ENCODE data around the gene CTIF. TPM values are rescaled to one million over a fixed set of nuclear protein-coding genes. Genes with fewer than 3 reads are reported as not detected.

The CTIF gene
- total RNA-seq, 4 donors from 2014 or later = 72.2 to 137 (median 86.5) TPM

GRCh38 chr18:48569915-48570264 is 31.1 kb downstream of the CTIF start:
- Histone ChIP-seq H3K27me3 (no peaks in the 10 kb centered on the region), H3K9me3 (no peaks in the 10 kb centered on the region), H3K36me3 (no peaks in the 10 kb centered on the region), H3K4me1 (peaks cover 0 to 26% (median 0%) of the 10 kb centered on the region in 4 donors), H3K27ac (no peak overlapping the region), H3K4me3 (no peak overlapping the region)
- no peak for DNase-seq (ENCODE audit: low spot score in 2 of 2)
- whole genome bisulfite sequencing, 2 donors = 70 to 80% methylated on average over 4 of the region's 4 CpGs
- TF ChIP-seq POLR2A (IDR thresholded peaks at IDR 0.05) (no peak), CTCF (IDR thresholded peaks at IDR 0.05) (no peak), EP300 (IDR thresholded peaks at IDR 0.05) (no peak)

- H3K4me1 ChIP-seq = peaks cover 0 to 28% (median 3%) of the 10 kb centered on the region in 4 donors
- no peaks in the 10 kb centered on the region for H3K27me3 ChIP-seq
- no peaks in the 10 kb centered on the region for H3K9me3 ChIP-seq
- TF ChIP-seq CTCF (IDR thresholded peaks at IDR 0.05) (no peak), POLR2A (IDR thresholded peaks at IDR 0.05) (no peak), EP300 (IDR thresholded peaks at IDR 0.05) (no peak)
- DNase-seq (ENCODE audit: low spot score in 2 of 2) = no peak
- 85 to 92% methylated on average over 6 of the region's 6 CpGs for WGBS, 2 donors
- no peaks in the 10 kb centered on the region for H3K36me3 ChIP-seq
- no peak overlapping the region for H3K4me3 ChIP-seq
- peak overlapping the region in 1 of 4 donors; percentile 24 for H3K27ac ChIP-seq
Observed at GRCh38 chr18:48570313-48570712, 31.5 kb downstream of the CTIF start.

- Histone ChIP-seq H3K9me3 (no peaks in the 10 kb centered on the region), H3K4me3 (no peak overlapping the region), H3K27ac (no peak overlapping the region), H3K4me1 (peaks cover 0 to 39% (median 10%) of the 10 kb centered on the region in 4 donors), H3K27me3 (no peaks in the 10 kb centered on the region), H3K36me3 (peaks cover 0 to 5% (median 0%) of the 10 kb centered on the region in 3 donors)
- no peak for DNase-seq (ENCODE audit: low spot score in 2 of 2)
- WGBS, 2 donors = 82 to 86% methylated on average over 3 of the region's 3 CpGs
- TF ChIP-seq EP300 (IDR thresholded peaks at IDR 0.05) (no peak), CTCF (IDR thresholded peaks at IDR 0.05) (no peak), POLR2A (IDR thresholded peaks at IDR 0.05) (no peak)
Observed at GRCh38 chr18:48571639-48572384, 33.0 kb downstream of the CTIF start.

GRCh38 chr18:48572402-48573126 is 33.7 kb downstream of the CTIF start:
- no peak for DNase-seq (ENCODE audit: low spot score in 2 of 2)
- H3K27ac ChIP-seq = peak overlapping the region in 1 of 4 donors; percentile 33
- H3K27me3 ChIP-seq = no peaks in the 10 kb centered on the region
- peaks cover 0 to 39% (median 10%) of the 10 kb centered on the region in 4 donors for H3K4me1 ChIP-seq
- H3K9me3 ChIP-seq = no peaks in the 10 kb centered on the region
- TF ChIP-seq CTCF (IDR thresholded peaks at IDR 0.05) (no peak), EP300 (IDR thresholded peaks at IDR 0.05) (no peak), POLR2A (IDR thresholded peaks at IDR 0.05) (no peak)
- 78 to 93% methylated on average over 10 of the region's 10 CpGs for WGBS, 2 donors
- H3K4me3 ChIP-seq = no peak overlapping the region
- peaks cover 0 to 5% (median 0%) of the 10 kb centered on the region in 3 donors for H3K36me3 ChIP-seq
